Breast epithelium (tissue), 3 donors: Measurements from ENCODE around the gene SSR4.

Experiments used
- POLR2A ChIP-seq: fragments of 450-650 bp; IDR thresholded peaks from one replicate; pipeline ENCODE4 v1.6.1; 2016; ENCODE audit warnings: antibody characterized with exemption, mild to moderate bottlenecking, moderate library complexity
- TF ChIP-seq, protein P1 (sequence below), 3 donors: fragments of 450-650 bp; IDR thresholded peaks; one replicate each; pipeline ENCODE4 v1.5.1; 2016 to 2017; ENCODE audit warnings: antibody characterized with exemption in 3 of 3, mild to moderate bottlenecking in 3 of 3, moderate library complexity in 3 of 3

DNA sequence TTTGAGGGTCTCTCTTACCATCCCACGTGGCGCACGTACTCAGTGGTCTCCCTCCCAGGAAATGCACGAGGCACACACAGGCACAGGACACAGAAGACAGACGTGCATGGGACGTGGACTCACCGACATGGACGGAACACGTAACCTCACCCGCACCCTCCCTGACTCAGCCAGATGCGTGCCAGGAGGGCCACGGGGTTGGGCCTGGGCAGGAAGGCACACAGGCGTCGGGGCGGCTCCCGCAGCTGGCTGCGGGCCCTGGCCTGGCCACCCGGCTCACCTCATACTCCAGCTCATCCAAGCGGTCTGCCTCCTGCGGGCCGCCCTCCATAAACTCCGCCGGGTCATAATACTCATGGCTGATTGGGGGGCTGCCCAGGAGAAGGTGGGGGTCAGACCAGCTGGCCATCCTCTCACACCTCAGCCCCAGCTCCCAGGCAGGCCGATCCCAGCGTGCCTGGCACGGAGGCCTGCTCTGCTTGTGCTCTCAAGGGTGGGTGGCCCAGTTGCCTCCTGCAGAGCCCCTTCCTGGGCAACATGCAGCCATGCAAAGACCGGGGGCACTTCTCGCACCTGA lies 12.6 kb downstream of the SSR4 start:
- TF ChIP-seq, protein P1, sequence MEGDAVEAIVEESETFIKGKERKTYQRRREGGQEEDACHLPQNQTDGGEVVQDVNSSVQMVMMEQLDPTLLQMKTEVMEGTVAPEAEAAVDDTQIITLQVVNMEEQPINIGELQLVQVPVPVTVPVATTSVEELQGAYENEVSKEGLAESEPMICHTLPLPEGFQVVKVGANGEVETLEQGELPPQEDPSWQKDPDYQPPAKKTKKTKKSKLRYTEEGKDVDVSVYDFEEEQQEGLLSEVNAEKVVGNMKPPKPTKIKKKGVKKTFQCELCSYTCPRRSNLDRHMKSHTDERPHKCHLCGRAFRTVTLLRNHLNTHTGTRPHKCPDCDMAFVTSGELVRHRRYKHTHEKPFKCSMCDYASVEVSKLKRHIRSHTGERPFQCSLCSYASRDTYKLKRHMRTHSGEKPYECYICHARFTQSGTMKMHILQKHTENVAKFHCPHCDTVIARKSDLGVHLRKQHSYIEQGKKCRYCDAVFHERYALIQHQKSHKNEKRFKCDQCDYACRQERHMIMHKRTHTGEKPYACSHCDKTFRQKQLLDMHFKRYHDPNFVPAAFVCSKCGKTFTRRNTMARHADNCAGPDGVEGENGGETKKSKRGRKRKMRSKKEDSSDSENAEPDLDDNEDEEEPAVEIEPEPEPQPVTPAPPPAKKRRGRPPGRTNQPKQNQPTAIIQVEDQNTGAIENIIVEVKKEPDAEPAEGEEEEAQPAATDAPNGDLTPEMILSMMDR (IDR thresholded peaks at IDR 0.05) = no peak
- TF ChIP-seq POLR2A = no peak
